Skin of body (tissue), 2 donors: ENCODE measurements around the gene CCDC68. TPM values are rescaled to one million over a fixed set of nuclear protein-coding genes. Genes with fewer than 3 reads are reported as not detected.
"Not testable (repeated sequence)": the region's sequence is repeated elsewhere in the genome, so short reads cannot be mapped to it uniquely, and the experiment has no call there.

ENCODE experiments used
- DNase-seq: peaks from one replicate; lab custom pipeline; 2025; lab: John Stamatoyannopoulos, UW
- total RNA-seq: library from RNA; depleted of rRNA; stranded (reverse); fragments of >200 nt; gene quantifications from one replicate; pipeline ENCODE4 v1.2.3, GENCODE V29; 2014

CCDC68 gene
- total RNA-seq, 1 donor from 2014 or later, result 1.3 TPM

DNA sequence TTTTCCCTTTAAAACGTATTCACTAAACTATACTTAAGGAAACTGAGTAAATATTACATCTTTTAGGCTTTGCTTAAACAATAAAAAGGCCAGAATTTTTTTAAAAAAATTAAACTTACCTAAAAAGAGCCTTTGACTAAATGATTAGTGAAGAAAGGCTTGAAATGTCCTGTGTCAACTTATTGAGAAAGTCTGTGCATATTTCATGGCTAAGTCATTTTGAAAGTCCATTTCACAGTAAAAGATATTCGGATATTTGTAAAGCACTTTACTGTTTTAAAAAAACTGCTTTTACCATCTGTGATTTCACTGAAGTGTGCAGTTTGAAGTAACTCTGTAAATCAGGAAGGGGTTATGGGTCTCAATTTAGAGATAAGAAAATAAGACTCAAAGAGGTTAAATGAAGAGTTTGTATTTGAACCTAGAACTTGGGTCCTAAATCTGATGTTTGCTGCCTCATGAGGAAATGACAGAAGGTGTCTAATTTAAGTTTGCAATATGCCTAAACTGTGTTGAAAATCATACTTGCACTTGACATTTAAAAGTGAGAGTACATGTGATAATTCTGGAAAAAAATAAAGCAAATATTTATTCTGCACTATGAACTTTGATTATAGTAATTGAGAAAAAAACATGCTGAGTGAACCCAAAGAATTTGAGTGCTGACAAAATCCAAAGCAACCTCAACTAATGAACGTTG lies 80.5 kb downstream of the CCDC68 start:
- no peak for DNase-seq

DNA sequence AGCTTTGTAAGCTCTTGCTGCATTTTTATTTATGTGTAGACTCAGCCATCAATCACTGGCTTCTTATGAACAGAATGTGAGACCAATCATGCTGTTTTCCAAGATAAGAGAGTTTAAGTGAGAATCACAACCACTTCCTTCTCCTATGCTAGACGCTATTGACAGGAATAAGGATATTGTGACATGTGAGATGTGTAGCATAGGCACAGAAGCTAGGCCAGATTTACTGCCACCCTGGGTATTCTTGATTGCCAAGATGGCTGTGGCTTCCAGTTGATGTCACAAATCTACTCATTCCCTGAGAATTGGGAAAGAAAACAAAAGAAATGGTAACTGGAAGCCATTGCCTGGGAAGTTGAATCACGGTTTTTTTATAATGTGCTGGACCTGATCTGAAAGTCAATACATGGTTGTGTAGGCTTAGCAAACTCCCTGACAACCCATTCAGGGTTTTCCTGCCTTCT lies 81.1 kb downstream of the CCDC68 start:
- DNase-seq, result no peak

DNA sequence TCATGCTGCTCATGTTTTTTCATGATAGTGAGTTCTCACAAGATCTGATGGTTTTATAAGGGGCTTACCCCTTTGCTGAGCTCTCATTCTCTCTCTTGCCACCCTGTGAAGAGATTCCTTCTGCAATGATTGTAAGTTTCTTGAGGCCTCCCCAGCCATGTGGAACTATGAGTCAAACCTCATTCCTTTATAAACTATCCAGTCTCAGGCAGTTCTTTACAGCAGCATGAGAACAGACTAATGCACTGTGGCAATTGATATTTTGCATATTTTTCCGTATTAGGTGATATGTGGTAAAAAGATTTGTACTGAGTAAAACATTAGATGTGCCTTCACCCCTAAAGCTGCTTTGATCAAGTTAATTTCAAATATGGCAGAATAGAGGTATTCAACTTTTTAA lies 82.2 kb downstream of the CCDC68 start:
- no peak for DNase-seq

DNA sequence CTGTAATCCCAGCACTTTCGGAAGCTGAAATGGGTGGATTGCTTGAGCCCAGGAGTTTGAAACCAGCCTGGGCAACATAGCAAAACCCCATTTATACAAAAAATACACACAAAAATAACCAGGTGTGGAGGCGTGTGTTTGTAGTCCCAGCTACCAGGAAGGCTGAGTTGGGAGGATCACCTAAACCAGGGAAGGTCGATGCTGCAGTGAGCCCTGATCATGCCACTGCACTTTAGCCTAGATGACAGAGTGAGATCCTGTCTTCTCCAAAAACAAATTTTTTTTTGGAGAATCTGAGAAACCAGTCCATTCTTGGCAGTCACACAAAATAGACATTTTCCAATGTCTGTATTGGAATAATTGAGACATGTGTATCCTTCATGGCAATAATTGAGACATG lies 84.2 kb downstream of the CCDC68 start:
- DNase-seq, result no peak

DNA sequence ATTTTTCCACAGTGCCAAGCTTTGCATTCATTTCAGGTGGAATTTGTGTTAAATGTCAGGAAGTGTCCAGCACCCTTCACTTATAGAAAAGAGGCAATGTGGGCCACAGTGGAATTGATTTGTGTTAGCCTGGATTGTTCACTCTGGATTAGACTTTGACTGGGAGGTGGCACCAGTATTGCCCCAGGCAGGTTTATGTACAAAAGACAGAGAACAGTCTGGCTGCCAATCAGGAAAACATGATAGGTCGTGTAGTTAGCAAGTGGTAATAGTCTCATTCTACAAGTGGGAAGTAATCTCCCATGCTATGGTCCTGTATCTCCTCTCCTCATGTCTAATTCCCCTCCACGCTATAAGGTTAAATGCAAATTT lies 85.4 kb downstream of the CCDC68 start:
- no peak for DNase-seq

DNA sequence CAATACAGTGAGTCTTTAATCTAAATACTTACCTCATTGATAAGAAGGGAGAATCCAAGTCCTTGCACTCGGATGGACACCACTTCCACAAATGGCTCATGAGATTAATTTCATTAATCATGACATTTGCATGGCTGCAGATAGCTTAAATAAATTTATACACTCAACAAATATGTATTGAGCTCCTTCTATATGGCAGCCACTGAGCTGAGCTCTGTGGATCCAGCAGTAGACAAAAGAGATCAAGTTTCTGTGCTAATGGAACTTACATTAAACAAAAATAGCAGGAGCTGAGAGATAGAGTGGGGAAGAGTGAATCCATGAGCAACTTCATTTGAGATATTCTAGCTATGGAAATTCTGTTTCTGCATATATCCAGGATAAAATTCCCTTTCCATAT lies 86.6 kb downstream of the CCDC68 start:
- no peak for DNase-seq

DNA sequence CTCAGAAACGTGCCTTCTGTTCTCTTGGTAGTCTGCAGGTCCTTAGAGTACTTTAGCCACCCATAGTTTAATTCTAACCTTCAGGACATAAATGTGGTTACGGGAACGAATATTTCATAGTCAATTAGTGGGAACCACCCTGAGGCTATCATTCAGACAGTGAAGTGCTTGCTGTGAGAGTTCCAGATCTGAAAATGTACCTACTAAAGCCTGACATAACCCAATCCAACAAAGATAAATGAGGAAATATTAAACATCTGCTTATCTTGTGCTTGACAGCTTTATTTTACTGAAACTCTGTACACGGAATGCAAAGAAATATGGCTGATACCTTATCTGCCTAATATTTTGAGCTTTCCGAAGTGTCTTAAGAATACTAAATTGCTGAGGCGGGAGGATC lies 88.0 kb downstream of the CCDC68 start:
- no peak for DNase-seq

DNA sequence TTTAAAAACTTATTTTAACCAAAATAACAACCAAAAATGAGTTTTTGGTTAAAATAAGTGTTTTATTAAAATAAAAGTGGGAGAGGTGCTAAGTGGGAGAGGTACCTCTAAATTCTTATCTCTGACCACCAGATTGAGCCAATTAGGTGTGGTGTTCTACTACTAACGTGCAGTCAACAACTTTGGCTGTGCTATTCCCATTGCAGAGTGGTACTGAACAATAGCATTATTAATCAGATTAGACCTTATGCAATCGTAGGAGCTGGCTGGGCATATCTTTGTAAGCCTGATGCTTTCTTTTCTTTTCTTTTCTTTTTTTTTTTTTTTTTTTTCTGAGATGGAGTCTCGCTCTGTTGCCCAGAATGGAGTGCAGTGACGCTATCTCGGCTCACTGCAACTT lies 92.1 kb downstream of the CCDC68 start:
- DNase-seq, result no peak

DNA sequence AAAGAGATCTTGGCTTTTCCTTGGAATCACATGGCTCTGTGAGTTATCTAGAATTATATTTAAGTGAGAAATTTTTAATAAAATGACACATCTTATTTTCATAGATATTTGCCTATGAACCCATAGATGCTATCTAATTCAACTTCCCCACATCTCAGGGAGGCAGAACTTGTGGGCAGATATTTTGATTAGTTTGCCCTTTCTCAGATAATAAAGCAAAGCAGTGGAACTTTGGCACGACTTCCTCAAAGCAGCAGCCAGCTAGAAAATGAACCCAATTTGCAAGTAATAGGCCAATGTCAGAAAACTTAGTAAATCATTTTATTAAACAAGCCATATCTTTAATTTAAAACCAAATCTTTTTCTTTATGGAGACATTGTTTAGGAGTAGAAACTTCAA lies 98.3 kb downstream of the CCDC68 start:
- no peak for DNase-seq

DNA sequence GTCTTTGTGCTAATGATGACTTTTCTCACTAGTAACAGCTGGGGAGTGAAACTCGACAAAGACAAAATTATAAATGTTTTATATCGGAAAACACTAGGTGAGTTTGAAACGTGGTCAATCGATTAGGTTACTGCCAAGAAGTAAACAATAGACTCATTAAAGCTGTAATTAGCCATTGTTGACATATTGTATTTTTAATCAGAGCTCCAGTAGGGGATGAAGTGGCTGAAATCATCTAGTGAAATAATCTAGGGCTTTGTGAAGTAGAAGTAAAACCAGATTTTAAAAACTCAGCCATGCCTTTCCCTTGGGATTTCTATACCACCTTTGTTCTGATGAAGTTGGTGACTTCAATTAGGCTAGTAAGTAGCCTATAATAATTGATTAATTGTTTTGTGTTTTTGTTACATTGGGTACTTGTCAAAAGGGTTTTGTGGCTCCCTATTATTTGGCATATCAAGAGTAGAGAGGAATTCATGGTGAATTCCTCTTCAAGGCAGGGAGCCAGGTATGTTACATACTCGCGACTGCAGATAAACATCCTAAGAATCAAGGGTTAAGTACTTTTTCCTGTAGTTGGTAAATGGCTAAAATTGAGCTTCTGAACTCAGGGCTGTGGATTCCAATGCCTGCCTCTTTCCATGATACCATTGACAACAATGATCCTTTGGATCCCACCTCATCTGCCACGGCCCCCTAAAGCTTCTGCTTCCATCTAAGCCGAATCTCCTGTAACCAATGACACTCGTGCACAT lies 99.4 kb downstream of the CCDC68 start:
- no peak for DNase-seq

DNA sequence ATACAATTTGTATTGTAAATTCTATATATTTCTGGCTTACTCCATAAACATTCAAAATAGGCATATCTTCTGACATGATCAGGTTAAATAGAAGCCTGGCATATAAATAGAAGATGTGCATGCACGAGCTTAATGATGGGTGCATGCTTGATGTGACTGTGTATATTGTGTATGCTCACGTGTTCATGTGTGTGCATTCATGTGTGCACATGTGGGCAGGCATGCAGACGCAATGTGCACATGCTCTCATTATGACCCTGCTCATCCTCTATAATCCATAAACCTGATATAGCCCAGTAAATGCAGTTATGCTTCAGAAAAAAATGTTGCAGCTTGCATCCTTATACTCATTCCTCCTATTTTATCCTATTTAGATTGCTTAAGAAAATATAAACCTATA lies 101.8 kb downstream of the CCDC68 start:
- no peak for DNase-seq

DNA sequence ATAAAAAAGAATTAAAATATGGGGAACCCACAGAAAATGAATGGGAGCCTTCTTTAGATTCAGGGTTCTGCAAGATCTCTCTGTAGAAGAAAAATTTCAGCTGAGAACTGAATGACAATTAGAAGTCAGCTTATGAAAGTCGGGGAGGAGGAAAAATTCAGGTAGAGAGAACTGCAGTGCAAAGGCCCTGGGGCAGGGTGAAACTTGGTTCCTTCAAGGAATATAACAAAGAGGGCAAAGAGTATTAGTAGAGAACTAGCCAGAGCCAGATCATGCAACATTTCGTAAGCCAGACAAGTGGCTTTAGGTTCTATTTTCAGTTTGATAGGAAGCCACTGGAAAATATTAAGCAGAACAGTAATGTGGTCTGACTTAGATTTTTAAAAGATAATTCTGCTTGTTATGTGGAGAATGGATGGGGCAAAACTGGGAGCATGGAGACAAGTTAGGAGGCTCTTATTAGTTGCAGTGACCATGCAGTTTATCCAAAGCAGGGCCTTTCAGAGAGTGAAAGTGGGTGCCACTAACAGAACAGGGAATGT lies 103.1 kb downstream of the CCDC68 start:
- DNase-seq, result no peak

DNA sequence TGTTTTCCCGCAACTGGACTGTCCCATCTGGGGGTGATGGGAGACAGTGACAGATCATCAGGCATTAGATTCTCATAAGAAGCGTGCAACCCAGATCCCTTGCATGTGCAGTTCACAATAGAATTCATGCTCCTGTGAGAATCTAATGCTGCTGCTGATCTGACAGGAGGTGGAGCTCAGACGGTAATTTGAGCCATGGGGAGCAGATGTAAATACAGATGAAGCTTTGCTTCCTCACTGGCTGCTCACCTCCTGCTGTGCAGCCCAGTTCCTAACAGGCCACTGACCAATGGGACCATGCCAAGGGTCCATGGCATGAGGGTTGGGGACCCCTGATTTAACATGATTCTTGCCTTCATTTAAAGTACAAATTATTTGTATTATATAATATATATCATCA lies 104.2 kb downstream of the CCDC68 start:
- DNase-seq, result not testable (repeated sequence)

DNA sequence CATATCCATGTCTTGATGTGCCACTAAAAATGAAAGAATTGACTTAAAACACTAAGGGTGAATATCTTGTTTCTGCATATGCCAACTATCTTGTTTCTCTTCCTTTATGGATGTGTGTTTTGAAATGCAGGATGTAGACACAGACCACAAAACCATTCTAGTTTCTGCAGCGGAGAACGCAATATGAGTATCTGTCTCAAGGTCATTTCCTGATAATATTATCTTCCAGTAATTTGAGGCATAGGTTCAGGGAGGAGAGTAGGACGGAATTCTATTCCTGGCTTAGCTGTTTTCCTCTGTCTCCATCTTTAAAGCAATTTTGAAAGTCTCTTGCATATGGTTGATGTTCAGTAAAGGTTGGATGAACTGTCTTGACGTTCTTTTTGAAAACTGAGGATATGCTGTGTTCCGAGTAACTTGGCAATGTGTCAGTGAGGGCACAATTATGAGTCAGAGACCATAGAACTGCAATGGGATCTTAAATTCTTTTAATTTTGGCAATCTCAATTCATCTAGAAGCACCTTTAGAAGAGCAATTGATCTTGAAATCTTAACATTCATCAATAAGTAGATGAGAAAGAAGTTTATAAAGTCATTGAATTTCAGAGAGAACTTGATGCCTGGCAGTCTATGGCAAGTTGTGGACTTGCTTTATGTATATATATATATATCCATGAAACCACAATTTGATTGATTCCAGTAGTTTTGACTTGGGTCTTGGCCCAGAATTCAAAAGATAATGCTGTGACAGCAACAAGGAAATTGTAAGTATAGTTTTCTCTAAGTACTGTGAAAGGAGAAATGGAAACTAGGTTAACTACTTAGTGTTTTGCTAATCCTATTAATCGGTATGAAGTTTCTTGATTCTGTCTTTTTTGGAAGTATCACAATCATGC lies 106.2 kb downstream of the CCDC68 start:
- no peak for DNase-seq

Other genes starting within 250 kb of the CCDC68 start
- 10.5 TPM for gene RAB27B, start 131.0 kb downstream of the CCDC68 start, total RNA-seq